Ureter (tissue), 1 donor: ENCODE results near the gene BICC1. TPM values are rescaled to one million over a fixed set of nuclear protein-coding genes. Genes with fewer than 3 reads are reported as not detected.

Experiments
- DNase-seq: peaks from one replicate; pipeline ENCODE4 v3.0.0-alpha.2; 2020; ENCODE audit warnings: low spot score
- total RNA-seq: library from RNA; stranded (reverse); gene quantifications from one replicate; pipeline ENCODE4 v1.2.4, GENCODE V29; 2023
- donor health status: DM: yes; HTN: yes; CAD: no.

BICC1 gene
- total RNA-seq, 1 donor from 2014 or later = 13.5 TPM

DNA sequence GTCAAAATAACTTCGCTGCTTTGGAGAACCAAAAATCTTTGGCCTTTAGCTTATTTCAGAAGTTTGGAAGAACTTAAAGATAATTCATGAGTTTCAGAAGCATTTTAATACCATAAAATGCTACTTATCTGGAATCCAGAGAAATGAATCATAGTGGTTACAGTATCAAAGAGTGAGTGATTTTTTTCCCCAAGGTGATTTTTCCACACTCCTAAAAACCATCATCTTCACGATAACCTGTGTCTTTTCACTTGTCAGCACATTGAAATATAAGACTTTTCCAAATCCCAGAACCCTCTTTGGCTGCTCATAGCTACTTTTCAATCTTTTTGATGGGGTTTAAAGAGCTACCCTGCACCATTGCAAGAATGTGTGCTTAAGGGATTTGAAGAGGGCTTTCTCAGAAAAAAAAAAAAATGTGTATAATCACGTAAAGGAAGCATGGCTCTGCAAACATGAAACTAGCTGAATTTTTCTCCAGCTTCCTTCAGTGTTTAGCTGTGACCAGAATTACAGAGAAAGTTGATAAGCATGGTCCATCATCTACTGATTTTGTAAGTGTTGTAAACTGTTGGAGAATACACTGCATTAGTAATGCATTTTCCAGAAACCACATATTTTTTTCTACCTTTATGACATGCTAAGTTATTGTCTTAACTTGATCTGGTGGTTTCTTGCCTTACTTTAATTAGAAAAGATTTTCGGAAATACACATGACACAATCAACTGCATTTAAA is 134.9 kb downstream of the BICC1 start:
- DNase-seq = no peak

DNA sequence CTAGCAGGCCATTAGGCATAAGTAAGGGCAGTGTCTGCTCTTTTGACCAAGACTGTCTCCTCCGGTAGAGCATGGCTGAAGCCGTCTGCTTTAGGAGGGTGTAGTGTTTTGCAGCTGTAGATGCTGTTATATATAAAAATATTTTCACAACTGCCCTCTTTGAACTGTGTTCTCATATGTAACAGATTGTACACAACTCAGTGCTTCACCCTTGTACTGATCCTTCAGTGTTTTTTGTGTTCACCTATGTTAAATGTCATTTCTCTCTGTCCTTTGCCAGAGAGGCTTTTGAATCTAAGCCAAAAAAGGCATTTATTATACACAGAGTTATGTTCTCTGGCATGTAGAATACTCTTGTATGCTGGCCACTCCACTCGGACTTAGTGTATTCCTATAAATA is 135.5 kb downstream of the BICC1 start:
- no peak for DNase-seq

DNA sequence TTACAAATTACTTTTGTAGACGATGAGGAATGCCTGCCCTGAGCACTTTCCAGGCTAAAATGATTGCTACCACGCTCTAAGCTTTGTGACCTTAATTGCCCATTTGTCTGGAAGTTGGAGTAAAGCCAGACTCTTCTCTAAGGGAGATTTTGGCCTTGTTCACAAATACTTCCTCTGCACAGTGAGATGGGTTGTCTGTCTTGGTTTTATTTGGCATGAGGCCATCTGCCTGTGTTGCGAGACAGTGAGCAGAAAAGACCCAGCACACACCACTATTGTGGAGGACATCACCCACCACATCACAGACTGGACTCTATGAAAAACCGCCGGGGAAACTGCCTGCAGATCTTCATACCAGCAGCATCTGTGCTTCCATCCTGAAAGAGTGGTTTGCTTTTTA is 138.4 kb downstream of the BICC1 start:
- no peak for DNase-seq

DNA sequence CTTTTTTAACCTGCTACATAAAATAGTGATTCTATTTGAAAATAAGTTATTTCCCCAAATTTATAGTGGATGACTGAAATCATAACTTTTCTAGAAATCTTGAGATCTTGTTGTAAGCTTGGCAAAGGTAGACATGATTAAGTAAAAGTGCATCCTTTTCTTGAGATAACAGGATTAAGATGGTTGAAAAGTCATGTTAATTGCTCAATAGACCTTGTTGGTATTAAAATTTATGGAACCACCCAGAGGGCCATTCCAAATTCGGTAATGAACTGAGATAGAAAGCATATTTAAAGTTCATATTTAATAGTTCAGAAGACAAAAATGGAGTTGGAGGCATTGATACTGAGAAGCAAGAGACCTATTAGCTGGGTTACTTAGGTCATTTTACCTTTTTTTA is 139.1 kb downstream of the BICC1 start:
- no peak for DNase-seq

DNA sequence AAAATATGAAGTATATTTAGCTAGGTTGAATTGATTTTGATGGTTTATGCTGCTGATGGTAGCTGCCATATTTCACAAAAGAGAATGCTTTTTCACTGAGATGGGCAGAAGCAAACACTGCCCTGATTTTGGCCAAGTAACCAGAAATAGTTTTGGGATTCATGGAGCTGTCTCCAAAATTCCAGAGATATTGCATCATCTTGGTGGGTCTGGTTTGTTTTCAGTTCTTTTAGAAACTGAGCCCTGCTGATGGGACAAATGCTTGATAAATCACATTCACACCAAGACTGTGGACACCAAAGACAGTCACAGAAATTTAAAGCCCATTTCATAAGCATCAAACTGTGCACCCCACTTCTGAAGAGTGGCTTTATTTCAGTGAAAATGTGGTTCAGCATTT is 140.5 kb downstream of the BICC1 start:
- DNase-seq = no peak

DNA sequence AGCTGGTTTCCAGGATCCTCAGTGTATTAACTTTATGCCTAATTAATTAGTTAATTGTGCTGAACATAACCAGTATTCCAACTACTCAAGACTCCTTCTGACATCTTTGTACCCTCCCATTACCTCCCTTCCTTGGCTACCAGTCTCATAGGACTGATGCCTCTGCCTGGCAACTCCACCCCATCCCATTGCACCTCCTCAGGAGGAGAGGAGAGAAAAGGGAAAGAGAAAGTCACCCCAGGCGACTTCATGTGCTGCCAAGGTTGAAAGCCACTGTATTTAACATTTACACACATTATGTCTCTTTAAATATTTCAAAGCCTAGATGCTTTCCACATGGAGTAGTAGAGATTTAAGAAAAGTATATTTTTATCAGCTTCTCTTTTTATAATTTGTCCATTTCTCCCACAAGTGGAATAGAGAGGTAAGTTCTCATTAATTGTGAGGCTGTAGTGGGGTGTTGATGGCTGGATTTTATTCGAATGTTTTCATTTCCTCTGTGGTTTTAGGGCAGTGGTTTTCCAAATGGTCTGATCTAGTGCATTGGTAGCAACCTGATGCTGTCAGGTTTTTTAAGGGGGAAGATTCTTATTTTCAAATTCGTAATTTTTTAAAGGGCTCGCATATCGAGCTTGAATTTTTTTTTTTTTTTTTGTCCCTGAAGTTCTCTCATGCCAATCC is 148.0 kb downstream of the BICC1 start:
- DNase-seq = no peak

DNA sequence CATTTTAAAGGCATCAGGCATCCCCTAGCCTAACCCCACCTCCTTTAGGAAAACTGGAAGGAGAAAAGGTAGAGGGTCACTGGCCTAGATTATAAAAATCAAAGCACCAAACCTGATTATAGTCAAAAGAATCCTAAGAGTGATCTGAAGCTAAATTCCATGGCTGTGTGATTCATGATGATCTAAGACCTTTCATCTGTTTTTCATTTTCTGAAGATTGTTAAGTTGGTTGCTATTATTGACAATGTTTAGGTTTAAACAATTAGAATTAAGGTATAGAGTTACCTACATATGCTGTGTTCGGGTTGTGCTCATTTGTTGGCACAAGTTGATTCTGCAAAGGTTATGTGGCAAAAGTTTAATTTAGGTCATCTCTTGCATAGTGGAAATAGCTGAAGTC is 148.7 kb downstream of the BICC1 start:
- DNase-seq = no peak

DNA sequence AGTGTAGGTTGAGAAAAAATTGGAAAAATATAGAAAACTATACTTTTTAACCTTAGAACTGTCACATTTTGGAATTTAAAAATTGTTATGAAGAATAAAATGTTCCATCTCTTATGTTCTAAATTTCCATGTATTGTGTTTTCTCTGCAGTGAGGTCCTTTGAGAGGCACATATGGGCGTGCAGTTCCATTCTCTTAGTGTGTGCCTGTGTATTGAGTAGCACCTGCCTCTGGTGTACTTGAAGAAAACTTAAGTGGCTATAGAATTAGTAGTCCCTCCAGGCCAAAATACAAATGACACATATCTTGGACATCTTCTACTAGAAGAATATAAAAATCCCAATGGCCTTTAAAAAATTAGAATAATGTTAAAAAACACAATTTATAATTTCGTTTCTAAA is 149.2 kb downstream of the BICC1 start:
- no peak for DNase-seq

DNA sequence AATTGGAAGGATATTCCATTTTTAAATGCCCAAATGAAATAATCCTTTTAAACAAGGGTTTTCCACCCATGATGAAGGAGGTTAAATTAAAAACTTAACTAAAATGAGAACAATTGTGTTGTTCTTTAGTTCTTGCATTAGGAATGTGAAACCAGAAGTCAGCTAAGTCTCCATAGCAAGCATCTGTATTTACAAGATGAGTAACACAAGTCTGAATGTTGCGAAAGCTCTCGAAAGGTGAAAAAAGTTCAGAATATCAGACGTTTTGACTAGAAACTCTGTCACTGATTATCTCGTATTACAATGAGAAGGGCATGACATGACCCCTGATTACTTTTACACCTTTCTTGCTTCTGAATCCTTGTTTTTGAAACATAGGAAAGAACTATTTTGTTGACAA is 149.6 kb downstream of the BICC1 start:
- DNase-seq = no peak

DNA sequence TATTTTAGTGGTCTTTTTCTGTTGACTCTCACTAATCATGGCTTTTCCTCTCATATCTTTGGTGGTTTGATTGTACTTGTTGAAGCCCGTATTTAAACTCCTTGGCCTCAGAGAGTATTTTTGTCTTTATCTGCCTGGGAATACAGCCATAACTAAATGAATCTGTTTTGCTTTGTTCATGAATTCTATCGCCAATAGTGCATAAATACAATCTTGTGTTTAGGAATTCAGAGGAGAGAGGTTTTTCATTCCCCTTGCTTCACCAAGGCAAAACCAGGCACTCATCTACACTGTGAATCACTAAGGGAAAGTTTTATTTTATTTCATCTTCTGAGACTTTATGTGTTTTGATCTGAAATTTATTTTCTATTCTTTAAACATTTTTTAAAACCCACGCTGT is 152.7 kb downstream of the BICC1 start:
- no peak for DNase-seq

DNA sequence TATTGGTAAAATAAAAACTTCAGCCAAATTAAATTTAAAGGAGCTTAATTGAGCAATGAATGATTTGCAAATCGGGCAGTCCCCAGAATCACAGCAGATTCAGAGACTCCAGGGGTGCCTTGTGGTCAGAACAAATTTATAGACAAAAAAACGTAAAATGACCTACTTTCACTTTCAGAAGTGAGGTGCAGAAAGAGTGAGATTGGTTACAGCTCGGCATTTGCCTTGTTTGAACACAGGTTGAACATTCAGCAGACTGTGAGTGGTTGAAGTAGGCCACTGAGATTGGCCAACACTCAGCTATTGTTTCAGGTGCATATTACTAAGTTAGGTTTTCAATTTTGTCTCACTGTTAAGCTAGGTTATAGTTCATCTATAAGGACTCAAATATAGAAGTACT is 153.4 kb downstream of the BICC1 start:
- no peak for DNase-seq

DNA sequence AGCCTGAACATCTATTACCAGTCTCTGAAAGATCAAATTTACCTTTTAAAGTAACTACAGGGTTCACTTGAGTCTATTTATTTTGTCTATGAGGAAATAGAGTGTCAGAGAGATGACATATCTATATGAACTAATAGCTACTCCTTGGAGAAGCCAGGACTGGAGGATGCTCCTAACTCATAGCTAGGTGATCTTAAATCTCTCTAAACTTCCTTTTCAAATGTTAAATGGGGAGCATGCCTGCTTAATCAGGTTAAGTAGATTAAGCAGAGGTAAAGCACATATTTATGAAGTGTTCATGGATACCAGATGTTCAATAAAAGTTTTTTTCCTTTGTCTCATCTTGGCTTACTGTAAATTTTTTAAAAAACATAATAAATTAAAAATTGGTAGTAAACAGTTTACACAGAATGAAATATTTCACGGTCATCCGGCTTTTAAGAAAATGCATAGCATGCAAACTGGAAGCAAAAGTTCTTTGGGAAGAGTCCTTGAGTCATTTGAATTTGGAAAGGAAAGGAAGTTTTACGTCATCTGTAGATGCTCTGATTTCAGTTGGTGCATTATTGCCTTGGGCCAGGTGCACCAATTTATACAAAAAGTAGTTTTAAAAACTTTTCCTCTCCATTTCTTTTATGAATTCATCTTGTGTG is 155.1 kb downstream of the BICC1 start:
- no peak for DNase-seq

DNA sequence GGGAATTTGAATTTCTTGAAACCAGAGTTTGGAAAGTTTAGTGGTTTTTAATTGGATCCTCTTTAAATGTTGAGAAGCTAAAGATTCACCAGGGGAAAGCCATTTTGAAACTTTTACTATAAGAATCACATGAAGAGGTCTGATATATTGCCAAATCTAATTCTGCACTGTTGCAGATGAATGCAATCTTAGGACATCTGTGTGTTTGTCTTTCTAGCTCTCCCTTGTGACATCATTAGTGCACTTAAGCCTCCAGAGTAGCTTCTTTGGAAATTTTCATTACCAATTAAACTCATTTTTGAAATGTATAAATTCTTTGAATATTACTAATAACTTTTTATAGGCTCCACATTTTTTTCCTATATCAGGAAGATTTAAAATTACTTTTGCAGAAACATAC is 160.2 kb downstream of the BICC1 start:
- DNase-seq = no peak

DNA sequence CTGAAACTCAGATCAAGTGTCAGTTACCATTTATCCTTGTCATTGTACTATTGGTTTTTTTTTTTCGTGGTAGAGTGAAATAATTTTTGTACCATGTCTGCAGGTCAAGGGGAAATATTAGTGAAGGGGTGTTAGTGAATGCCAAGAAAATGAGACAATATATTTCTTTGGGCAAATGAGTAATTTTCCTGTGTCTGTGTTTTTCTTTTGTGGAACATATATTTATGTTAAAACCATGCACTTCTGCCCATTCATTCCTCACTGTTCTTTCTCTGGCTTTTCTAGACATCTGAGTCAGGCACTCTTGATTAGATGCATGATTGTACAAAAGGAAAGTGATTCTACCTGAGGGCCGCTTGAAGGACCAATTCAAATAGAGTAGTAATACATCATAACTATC is 161.6 kb downstream of the BICC1 start:
- no peak for DNase-seq

DNA sequence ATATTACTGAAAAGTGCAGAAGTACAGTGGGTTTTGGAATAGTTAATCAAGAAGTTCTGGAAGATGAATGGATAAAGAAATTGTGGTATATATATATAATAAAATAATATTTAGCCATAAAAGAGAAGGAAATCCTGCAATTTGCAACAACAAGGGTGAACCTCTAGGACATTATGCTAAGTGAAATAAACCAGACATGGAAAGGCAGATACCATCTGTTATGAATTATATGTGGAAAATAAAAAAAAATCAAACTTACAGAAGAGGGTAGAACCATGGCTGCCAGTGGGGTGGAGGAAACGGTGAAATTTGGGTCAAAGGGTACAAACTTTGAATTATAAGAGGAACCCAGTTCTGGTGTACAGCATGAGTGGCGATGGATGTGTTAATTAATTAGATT is 162.6 kb downstream of the BICC1 start:
- DNase-seq = no peak

DNA sequence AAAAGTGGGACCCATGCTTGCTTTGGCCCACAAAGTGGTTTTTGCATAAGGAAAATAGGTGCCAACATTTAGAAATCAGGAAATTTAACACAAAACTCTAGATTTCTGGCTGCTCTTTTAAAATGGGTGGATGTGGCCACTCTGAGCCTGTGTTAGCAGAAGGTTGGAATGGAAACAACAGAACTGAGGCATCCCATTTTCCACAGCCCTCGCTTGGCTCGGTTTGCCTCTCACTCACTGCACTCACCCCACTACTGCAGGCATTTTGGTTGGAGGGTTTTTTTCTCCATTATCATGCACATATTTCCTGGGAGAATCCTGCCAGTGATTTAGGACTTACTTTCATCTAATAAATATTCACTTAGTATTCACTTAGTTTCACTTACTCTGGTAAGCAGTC is 178.9 kb downstream of the BICC1 start:
- DNase-seq = no peak

DNA sequence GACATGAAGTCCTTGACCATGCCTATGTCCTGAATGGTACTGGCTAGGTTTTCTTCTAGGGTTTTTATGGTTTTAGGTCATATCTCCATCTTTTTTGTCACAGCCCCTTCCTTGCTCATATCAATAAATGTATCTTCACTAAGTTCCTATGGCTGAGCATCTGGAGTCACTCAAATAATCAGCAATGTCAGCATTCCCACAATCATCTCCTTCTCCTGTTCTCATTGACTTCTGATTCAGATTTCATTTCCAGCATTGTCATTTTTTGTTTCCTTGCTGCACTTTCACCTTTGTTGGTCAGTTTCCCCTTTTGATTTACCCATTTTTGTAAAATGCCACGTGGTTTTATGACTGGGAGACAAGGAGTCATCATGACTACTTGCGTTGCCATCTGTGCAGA is 181.2 kb downstream of the BICC1 start:
- DNase-seq = no peak

DNA sequence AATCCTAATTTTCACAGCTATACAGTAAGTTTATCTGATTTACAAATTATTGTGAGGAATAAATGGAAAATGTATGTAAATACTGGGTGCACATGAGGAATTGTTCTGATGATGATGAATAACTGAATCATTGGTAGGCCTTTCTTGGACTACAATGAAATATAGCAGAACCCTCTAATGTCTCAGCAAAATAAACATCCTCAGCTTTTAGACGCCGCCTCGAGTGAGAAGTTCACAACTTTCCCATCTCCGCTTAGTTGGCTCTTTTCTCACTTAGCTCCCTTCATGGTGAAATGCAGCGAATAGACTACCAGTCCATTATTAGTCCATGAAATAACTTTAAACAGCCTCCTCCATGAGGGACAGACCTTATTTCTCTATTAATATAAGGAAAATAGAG is 182.3 kb downstream of the BICC1 start:
- no peak for DNase-seq

DNA sequence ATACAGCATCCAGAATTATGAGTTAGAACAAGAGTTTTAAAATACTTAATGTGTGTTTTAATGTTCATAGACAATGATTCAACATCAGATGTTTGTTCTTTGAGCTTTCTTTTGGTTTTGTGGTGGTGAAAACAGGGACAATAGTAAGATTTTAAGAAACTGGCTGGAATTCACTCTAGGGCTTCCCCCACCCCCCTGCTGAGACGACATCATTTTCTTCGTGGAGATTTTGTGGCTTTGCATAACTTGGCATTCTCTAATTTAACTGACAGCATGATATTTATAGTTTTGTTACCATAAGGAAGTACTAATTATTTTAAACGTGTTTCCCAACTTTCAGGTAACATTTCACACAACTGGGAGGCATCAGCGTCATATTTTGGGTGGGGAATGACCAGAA is 184.1 kb downstream of the BICC1 start:
- no peak for DNase-seq

DNA sequence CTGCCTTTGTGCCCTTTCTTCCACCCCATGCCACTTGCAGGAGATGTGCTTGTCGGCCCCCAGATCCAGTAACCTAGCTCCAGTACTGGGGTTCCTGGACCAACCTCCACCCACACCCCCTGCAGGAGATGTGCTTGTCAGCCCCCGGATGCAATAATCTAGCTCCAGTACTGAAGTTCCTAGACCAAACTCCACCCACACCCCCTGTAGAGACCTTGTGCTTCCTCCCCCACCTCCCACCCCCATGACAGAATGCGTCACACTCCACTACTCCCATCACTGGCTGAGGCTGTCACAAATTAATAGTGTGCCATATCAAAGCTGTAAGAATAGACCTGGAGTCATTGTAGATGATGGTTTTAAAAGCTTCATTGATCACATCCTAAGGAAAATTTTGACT is 185.0 kb downstream of the BICC1 start:
- DNase-seq = no peak

DNA sequence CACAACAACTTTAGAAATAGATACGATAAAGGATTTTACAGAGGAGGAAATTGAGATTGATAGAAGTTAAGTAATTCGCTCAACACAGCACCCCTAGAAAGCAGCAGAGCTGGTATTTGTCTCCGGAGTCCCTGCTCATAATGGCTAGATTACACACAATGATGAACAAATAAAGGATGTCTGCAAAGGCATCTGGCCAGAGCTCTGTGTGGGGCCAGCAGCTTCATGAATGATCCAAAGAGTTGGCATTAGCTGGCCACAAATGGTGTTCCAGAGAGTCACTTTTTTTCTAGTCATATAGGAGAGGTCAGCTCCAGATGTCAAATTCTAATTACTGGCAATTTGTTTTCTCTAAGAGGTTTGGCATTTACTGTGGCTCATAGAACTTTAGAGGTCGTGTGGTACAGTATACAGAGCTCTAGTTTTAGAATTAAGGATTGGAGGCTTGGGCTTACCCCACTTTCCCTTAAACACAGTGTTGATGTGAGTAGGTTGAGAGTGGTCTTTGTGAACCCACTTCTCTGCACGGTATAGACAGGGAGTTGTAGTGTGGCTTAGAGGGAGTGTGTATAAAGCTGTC is 186.2 kb downstream of the BICC1 start:
- no peak for DNase-seq

DNA sequence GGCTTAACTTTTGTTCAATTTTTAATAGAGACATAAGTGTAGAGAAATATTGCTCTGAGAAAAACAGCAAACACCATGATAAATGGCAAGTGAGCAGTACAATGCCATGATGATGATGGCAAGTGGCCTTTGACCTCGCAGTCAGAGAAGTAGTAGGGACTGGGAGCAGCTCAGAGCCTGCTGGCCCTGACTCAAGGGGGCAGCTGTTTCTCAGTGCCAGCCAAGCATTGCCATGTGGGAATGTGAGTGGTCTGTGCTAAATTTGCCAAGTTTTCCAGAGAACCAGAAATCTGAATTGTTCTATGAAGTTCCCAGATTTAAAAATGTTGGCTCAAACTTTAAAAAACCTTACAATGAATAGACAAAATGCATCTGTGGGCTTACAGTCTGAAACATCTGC is 187.9 kb downstream of the BICC1 start:
- no peak for DNase-seq
